Mammary epithelial cell (primary cell): ENCODE results near the gene PTPRM.

Experiments
- CTCF ChIP-seq, 2 donors: IDR thresholded peaks in 1 of 2; conservative IDR thresholded peaks in 1 of 2; 2 replicates each; pipeline ENCODE4 v1.5.1; 2011 to 2012; ENCODE audit warnings: inconsistent platforms in 2 of 2, low read length in 2 of 2, mild to moderate bottlenecking in 2 of 2, control low read depth in 1 of 2, low read depth in 1 of 2; ENCODE audit not compliant: insufficient read depth in 1 of 2; ENCODE audit errors: extremely low read depth in 1 of 2
- EZH2 ChIP-seq: IDR thresholded peaks from 2 replicates; pipeline ENCODE4 v1.6.1; 2012; ENCODE audit warnings: low read length, inconsistent platforms, borderline replicate concordance

DNA sequence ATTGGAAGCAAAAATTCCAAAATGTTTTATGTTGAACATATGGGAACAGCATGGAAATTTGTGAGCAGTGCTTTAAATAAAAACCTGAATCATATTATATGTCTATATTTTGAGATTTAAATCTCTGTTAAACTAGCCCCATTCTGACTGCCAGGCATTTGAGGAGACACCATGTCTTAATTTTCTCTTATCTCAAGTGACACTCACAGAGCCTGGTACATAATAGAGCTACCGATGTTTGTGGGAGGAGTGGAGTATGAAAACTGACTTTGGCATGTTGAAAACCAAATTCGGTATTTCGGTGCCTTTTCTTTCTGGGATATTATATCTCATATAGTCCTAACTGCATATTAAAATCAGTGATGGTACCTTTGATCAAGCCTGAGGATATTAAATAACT, 124.1 kb downstream of the PTPRM start:
- no peak for TF ChIP-seq CTCF (conservative IDR thresholded peaks at IDR 0.05 in 1 of 2, IDR thresholded peaks at IDR 0.05 in 1 of 2; ENCODE audit: extremely low read depth in 1 of 2, insufficient read depth in 1 of 2, low read depth in 1 of 2, low read length in 2 of 2)
- no peak for TF ChIP-seq EZH2
